K562 (cell line): ENCODE measurements around the gene GGCT. TPM values are rescaled to one million over a fixed set of nuclear protein-coding genes. Genes with fewer than 3 reads are reported as not detected.

Source experiments
- CCNT2 ChIP-seq: IDR thresholded peaks from 2 replicates; pipeline ENCODE4 v1.6.1; 2011; ENCODE audit warnings: borderline replicate concordance, low read depth, mild to moderate bottlenecking, moderate library complexity, mixed read lengths, low read length; ENCODE audit not compliant: insufficient read length; ENCODE audit errors: extremely low read depth
- E2F4 ChIP-seq: sonication (generic); formaldehyde crosslinking; IDR thresholded peaks from 2 replicates; pipeline ENCODE4 v1.8.0; 2022; ENCODE audit warnings: mild to moderate bottlenecking, low read depth, missing genetic modification reagents
- ERF ChIP-seq: fragments of 450-650 bp; formaldehyde crosslinking; IDR thresholded peaks from 2 replicates; pipeline ENCODE4 v1.4.0; 2020; ENCODE audit warnings: mild to moderate bottlenecking, mixed read lengths
- GATAD2B ChIP-seq: fragments of 450-650 bp; IDR thresholded peaks from 2 replicates; pipeline ENCODE4 v1.6.1; 2017; ENCODE audit warnings: mild to moderate bottlenecking, borderline replicate concordance
- GTF2E2 ChIP-seq: fragments of 200-800 bp; sonication (Bioruptor generic); IDR thresholded peaks from 2 replicates; pipeline ENCODE4 v1.6.1; 2016; ENCODE audit warnings: missing genetic modification characterization, missing compliant biosample characterization
- HMG20B ChIP-seq: fragments of 250-450 bp; sonication (Bioruptor Pico); IDR thresholded peaks from 2 replicates; pipeline ENCODE4 v1.5.0; 2021; ENCODE audit warnings: mild to moderate bottlenecking
- LCOR ChIP-seq: sonication (generic); formaldehyde crosslinking; IDR thresholded peaks from 2 replicates; pipeline ENCODE4 v1.8.0; 2022; ENCODE audit warnings: mild to moderate bottlenecking, missing genetic modification reagents
- MED1 ChIP-seq: sonication (generic); formaldehyde crosslinking; IDR thresholded peaks from 2 replicates; pipeline ENCODE4 v1.8.1; 2023; ENCODE audit warnings: missing genetic modification reagents, borderline replicate concordance
- SIN3A ChIP-seq, 2 experiments: fragments of 150-350 bp in 1 of 2; IDR thresholded peaks; 2 replicates each; pipeline ENCODE4 v1.6.1; 2011 to 2016; ENCODE audit warnings: borderline replicate concordance in 2 of 2, low read depth in 2 of 2, low read length in 2 of 2, mild to moderate bottlenecking in 2 of 2, moderate library complexity in 2 of 2; ENCODE audit not compliant: control insufficient read depth in 1 of 2
- SRSF7 ChIP-seq: fragments of 200-400 bp; formaldehyde crosslinking; optimal IDR thresholded peaks from 2 replicates; pipeline ENCODE3; 2017; ENCODE audit warnings: mild to moderate bottlenecking, low read depth, low read length
- ZBTB1 ChIP-seq: sonication (generic); formaldehyde crosslinking; IDR thresholded peaks from 2 replicates; pipeline ENCODE4 v1.8.1; 2023; ENCODE audit warnings: missing genetic modification reagents, low read depth, mild to moderate bottlenecking, borderline replicate concordance
- ZBTB49 ChIP-seq: sonication (generic); formaldehyde crosslinking; IDR thresholded peaks from 2 replicates; pipeline ENCODE4 v1.8.0; 2022; ENCODE audit warnings: missing genetic modification reagents, mild to moderate bottlenecking, borderline replicate concordance
- polyA plus RNA-seq, 8 experiments: library from polyadenylated mRNA; depleted of rRNA in 4 of 8; stranded (reverse) in 5 of 8; unstranded in 3 of 8; fragments of >200 nt; fragmentation: Nextera tagmentation in 2 of 8; fragmentation: Illumina TruSeq in 1 of 8; extraction: Ambion mirVana in 2 of 8; extraction: Trizol in 1 of 8; gene quantifications; 2 replicates each; pipeline versions ENCODE4 v1.2.1 to v1.2.3, GENCODE V29; 2011 to 2014; ENCODE audit warnings: inconsistent platforms in 1 of 8, missing spikeins in 1 of 8
- total RNA-seq, 7 experiments: library from RNA; depleted of rRNA in 6 of 7; stranded (reverse); fragments of >200 nt in 6 of 7; fragmentation: Illumina TruSeq in 2 of 7; extraction: Trizol in 2 of 7; gene quantifications; 2 replicates each; pipeline versions ENCODE4 v1.2.1 to v1.2.3, GENCODE V29; 2011 to 2021; ENCODE audit warnings: low replicate concordance in 1 of 7
- TF ChIP-seq, protein P1 (sequence below): sonication (generic); formaldehyde crosslinking; IDR thresholded peaks from 2 replicates; pipeline ENCODE4 v1.9.0; 2022; ENCODE audit warnings: mild to moderate bottlenecking, missing genetic modification reagents

GGCT gene
- total and polyA plus RNA-seq, 9 of the 15 experiments (the other 6 are each of a cell fraction or from before 2014, with no cell fraction given) = 79.0 to 349 (median 136) TPM

- TF ChIP-seq GTF2E2 (tag) (peak; percentile 68; the same call in 1 of the 2 replicates), SRSF7 (no peak), LCOR (CRISPR knock-in tag) (0 out of 2 replicates have a peak, but pooled peaks have one; percentile 48), GATAD2B (peak; percentile 58; the same call in 1 of the 2 replicates), ZBTB1 (0 out of 2 replicates have a peak, but pooled peaks have one; percentile 31), HMG20B (CRISPR knock-in tag) (no peak), CCNT2 (peak; percentile 85), E2F4 (no peak), ZBTB49 (CRISPR knock-in tag) (no peak), MED1 (CRISPR knock-in tag) (no peak), ERF (CRISPR knock-in tag) (peak; percentile 87), SIN3A (IDR thresholded peaks at IDR 0.05; ENCODE audit: borderline replicate concordance in 2 of 2, control insufficient read depth in 1 of 2, low read depth in 2 of 2, low read length in 2 of 2) (peak in 1 of 2 experiments; percentile 84; a peak in 1 of 4 replicates)
- TF ChIP-seq, protein P1, sequence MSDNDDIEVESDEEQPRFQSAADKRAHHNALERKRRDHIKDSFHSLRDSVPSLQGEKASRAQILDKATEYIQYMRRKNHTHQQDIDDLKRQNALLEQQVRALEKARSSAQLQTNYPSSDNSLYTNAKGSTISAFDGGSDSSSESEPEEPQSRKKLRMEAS (CRISPR knock-in tag) = peak; percentile 62; the same call in 1 of the 2 replicates
Measured at GRCh38 chr7:30478349-30479201, 26.1 kb downstream of the GGCT start, which contains the start of gene NOD1 (continued).
